K562 (cell line): ENCODE results near the gene LAMTOR5. TPM values are rescaled to one million over a fixed set of nuclear protein-coding genes. Genes with fewer than 3 reads are reported as not detected.
A peak's percentile ranks its signal among the peaks of the same experiment; 100 is the strongest.

Experiments
- ARID3B ChIP-seq: fragments of 250-450 bp; sonication (Bioruptor Pico); IDR thresholded peaks from 2 replicates; pipeline ENCODE4 v1.4.0; 2020; ENCODE audit warnings: borderline replicate concordance
- ARNT ChIP-seq, 2 experiments: fragments of 450-650 bp; IDR thresholded peaks; 2 replicates each; pipeline ENCODE4 v1.6.1; 2016; ENCODE audit warnings: mild to moderate bottlenecking in 1 of 2
- ATF7 ChIP-seq: fragments of 450-650 bp; IDR thresholded peaks from 2 replicates; pipeline ENCODE4 v1.7.1; 2014; ENCODE audit warnings: mild to moderate bottlenecking, moderate library complexity
- BDP1 ChIP-seq: IDR thresholded peaks from 3 replicates; pipeline ENCODE4 v1.6.1; 2011; ENCODE audit not compliant: insufficient read length, insufficient read depth
- CLOCK ChIP-seq: fragments of 250-450 bp; sonication (Bioruptor Pico); IDR thresholded peaks from 2 replicates; pipeline ENCODE4 v1.4.0; 2020; ENCODE audit warnings: mild to moderate bottlenecking, moderate library complexity, borderline replicate concordance
- CREBBP ChIP-seq: IDR thresholded peaks from one replicate; pipeline ENCODE4 v1.6.1; 2012; ENCODE audit warnings: low read depth, mild to moderate bottlenecking, control low read depth, inconsistent platforms, low read length
- E2F3 ChIP-seq: fragments of 250-450 bp; sonication (Bioruptor Pico); IDR thresholded peaks from 2 replicates; pipeline ENCODE4 v1.4.0; 2020; ENCODE audit warnings: mild to moderate bottlenecking
- ETS1 ChIP-seq: conservative IDR thresholded peaks from 2 replicates; pipeline ENCODE4 v1.6.1; 2011; ENCODE audit warnings: low read depth, mild to moderate bottlenecking, low read length; ENCODE audit not compliant: control insufficient read depth
- HDAC8 ChIP-seq: fragments of 450-650 bp; IDR thresholded peaks from 2 replicates; pipeline ENCODE4 v1.6.1; 2016; ENCODE audit warnings: mild to moderate bottlenecking, missing genetic modification characterization, moderate library complexity, missing compliant biosample characterization
- MCM3 ChIP-seq: fragments of 450-650 bp; IDR thresholded peaks from 2 replicates; pipeline ENCODE4 v1.6.1; 2016
- PATZ1 ChIP-seq: fragments of 250-450 bp; sonication (Bioruptor Pico); IDR thresholded peaks from 2 replicates; pipeline ENCODE4 v1.5.0; 2020; ENCODE audit warnings: mild to moderate bottlenecking, borderline replicate concordance
- POLR3A ChIP-seq: IDR thresholded peaks from 2 replicates; pipeline ENCODE4 v1.6.1; 2011; ENCODE audit warnings: borderline replicate concordance, mild to moderate bottlenecking, moderate library complexity; ENCODE audit not compliant: insufficient read length, insufficient read depth; ENCODE audit errors: extremely low read depth
- PURB ChIP-seq: sonication (generic); formaldehyde crosslinking; IDR thresholded peaks from 2 replicates; pipeline ENCODE4 v1.9.0; 2021; ENCODE audit warnings: low read depth, mild to moderate bottlenecking, missing genetic modification reagents
- TRIM28 ChIP-seq: fragments of 450-650 bp; IDR thresholded peaks from 2 replicates; pipeline ENCODE4 v1.6.1; 2017
- ZNF146 ChIP-seq: IDR thresholded peaks from one replicate; pipeline ENCODE4 v1.6.1; 2018; ENCODE audit warnings: missing compliant biosample characterization; ENCODE audit not compliant: unreplicated experiment
- ZNF212 ChIP-seq: fragments of 450-650 bp; formaldehyde crosslinking; IDR thresholded peaks from 2 replicates; pipeline ENCODE4 v1.4.0; 2020; ENCODE audit warnings: mild to moderate bottlenecking
- ZNF217 ChIP-seq: sonication (generic); formaldehyde crosslinking; IDR thresholded peaks from 2 replicates; pipeline ENCODE4 v1.8.0; 2022; ENCODE audit warnings: mild to moderate bottlenecking, missing genetic modification reagents
- ZNF584 ChIP-seq: fragments of 200-800 bp; sonication (Bioruptor generic); IDR thresholded peaks from 2 replicates; pipeline ENCODE4 v1.6.1; 2016; ENCODE audit warnings: low read depth, mild to moderate bottlenecking, missing genetic modification characterization, missing compliant biosample characterization
- ZNF780A ChIP-seq: fragments of 250-450 bp; sonication (Bioruptor Pico); IDR thresholded peaks from 2 replicates; pipeline ENCODE4 v1.5.0; 2021; ENCODE audit warnings: mild to moderate bottlenecking
- polyA plus RNA-seq, 8 experiments: library from polyadenylated mRNA; depleted of rRNA in 4 of 8; stranded (reverse) in 5 of 8; unstranded in 3 of 8; fragments of >200 nt; fragmentation: Nextera tagmentation in 2 of 8; fragmentation: Illumina TruSeq in 1 of 8; extraction: Ambion mirVana in 2 of 8; extraction: Trizol in 1 of 8; gene quantifications; 2 replicates each; pipeline versions ENCODE4 v1.2.1 to v1.2.3, GENCODE V29; 2011 to 2014; ENCODE audit warnings: inconsistent platforms in 1 of 8, missing spikeins in 1 of 8
- total RNA-seq, 7 experiments: library from RNA; depleted of rRNA in 6 of 7; stranded (reverse); fragments of >200 nt in 6 of 7; fragmentation: Illumina TruSeq in 2 of 7; extraction: Trizol in 2 of 7; gene quantifications; 2 replicates each; pipeline versions ENCODE4 v1.2.1 to v1.2.3, GENCODE V29; 2011 to 2021; ENCODE audit warnings: low replicate concordance in 1 of 7

LAMTOR5 gene
- total and polyA plus RNA-seq, 9 of the 15 experiments (the other 6 are each of a cell fraction or from before 2014, with no cell fraction given), result 118 to 712 (median 241) TPM

GRCh38 chr1:110407260-110408210, at the start of gene LAMTOR5 (continued):
- TF ChIP-seq ZNF217 (CRISPR knock-in tag) (no peak), ZNF584 (no peak), PURB (CRISPR knock-in tag) (no peak), PATZ1 (CRISPR knock-in tag) (no peak), CREBBP (no peak), BDP1 (no peak), TRIM28 (peak; percentile 32; the same call in 1 of the 2 replicates), ZNF212 (CRISPR knock-in tag) (no peak), CLOCK (no peak), POLR3A (no peak), MCM3 (no peak), ARID3B (peak; percentile 81; the same call in 1 of the 2 replicates), ATF7 (peak; percentile 90; the same call in 1 of the 2 replicates), ETS1 (0 out of 2 replicates have a peak, but pooled peaks have one; percentile 70), ZNF146 (CRISPR knock-in tag) (no peak), HDAC8 (tag) (peak; percentile 65; the same call in 1 of the 2 replicates), E2F3 (CRISPR knock-in tag) (no peak; the same call in none of the 2 replicates), ZNF780A (CRISPR knock-in tag) (no peak), ARNT (IDR thresholded peaks at IDR 0.05) (0 out of 4 replicates have a peak, but pooled peaks of 1 of the 2 experiments have one; percentile 52)
